Measurements from ENCODE around the gene IL18R1. TPM values are rescaled to one million over a fixed set of nuclear protein-coding genes. Genes with fewer than 3 reads are reported as not detected.

The IL18R1 gene
- total and polyA plus RNA-seq, 9 of the 15 experiments (the other 6 are each of a cell fraction or from before 2014, with no cell fraction given): 0.55 to 10.0 (median 2.5) TPM

- TF ChIP-seq E2F1 (CRISPR knock-in tag; IDR thresholded peaks at IDR 0.05): no peak
- 0 out of 2 replicates have a peak, but pooled peaks have one; percentile 42 for TF ChIP-seq ZNF395 (CRISPR knock-in tag; IDR thresholded peaks at IDR 0.05)
- TF ChIP-seq HCFC1 (IDR thresholded peaks at IDR 0.05; ENCODE audit: low read depth, low read length): no peak
- 0 out of 2 replicates have a peak, but pooled peaks have one; percentile 39 for TF ChIP-seq NFIC (IDR thresholded peaks at IDR 0.05)
- no peak for TF ChIP-seq TCF7L2 (IDR thresholded peaks at IDR 0.05; ENCODE audit: low read depth, low read length)
- TF ChIP-seq RFX7 (CRISPR knock-in tag; IDR thresholded peaks at IDR 0.05): no peak
- TF ChIP-seq ZKSCAN8 (CRISPR knock-in tag; IDR thresholded peaks at IDR 0.05): no peak
- TF ChIP-seq ZNF3 (CRISPR knock-in tag; IDR thresholded peaks at IDR 0.05): no peak
- TF ChIP-seq, protein P1, sequence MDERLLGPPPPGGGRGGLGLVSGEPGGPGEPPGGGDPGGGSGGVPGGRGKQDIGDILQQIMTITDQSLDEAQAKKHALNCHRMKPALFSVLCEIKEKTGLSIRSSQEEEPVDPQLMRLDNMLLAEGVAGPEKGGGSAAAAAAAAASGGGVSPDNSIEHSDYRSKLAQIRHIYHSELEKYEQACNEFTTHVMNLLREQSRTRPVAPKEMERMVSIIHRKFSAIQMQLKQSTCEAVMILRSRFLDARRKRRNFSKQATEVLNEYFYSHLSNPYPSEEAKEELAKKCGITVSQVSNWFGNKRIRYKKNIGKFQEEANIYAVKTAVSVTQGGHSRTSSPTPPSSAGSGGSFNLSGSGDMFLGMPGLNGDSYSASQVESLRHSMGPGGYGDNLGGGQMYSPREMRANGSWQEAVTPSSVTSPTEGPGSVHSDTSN (CRISPR knock-in tag; IDR thresholded peaks at IDR 0.05; ENCODE audit: low read depth): no peak
- TF ChIP-seq, protein P1 (tag; conservative IDR thresholded peaks at IDR 0.05; ENCODE audit: low read depth): no peak
- TF ChIP-seq CTCFL (IDR thresholded peaks at IDR 0.05; ENCODE audit: borderline replicate concordance, insufficient read depth, low read depth, low read length, poor library complexity, severe bottlenecking): no peak
- TF ChIP-seq ZNF707 (CRISPR knock-in tag; conservative IDR thresholded peaks at IDR 0.05): no peak
- no peak for TF ChIP-seq ESRRB (CRISPR knock-in tag; IDR thresholded peaks at IDR 0.05; ENCODE audit: borderline replicate concordance)
- peak; percentile 86 for TF ChIP-seq CBFA2T2 (conservative IDR thresholded peaks at IDR 0.05)
- no peak for TF ChIP-seq MYNN (IDR thresholded peaks at IDR 0.05)
- TF ChIP-seq MYNN (CRISPR knock-in tag; IDR thresholded peaks at IDR 0.05): no peak
- TF ChIP-seq SIN3A (IDR thresholded peaks at IDR 0.05; ENCODE audit: borderline replicate concordance in 2 of 2, control insufficient read depth in 1 of 2, low read depth in 2 of 2, low read length in 2 of 2): no peak
- no peak for TF ChIP-seq TFAM (CRISPR knock-in tag; conservative IDR thresholded peaks at IDR 0.05)
- no peak for TF ChIP-seq NR4A1 (CRISPR knock-in tag; IDR thresholded peaks at IDR 0.05)
- no peak for TF ChIP-seq NR4A1 (tag; IDR thresholded peaks at IDR 0.05)
- TF ChIP-seq ZNF551 (CRISPR knock-in tag; IDR thresholded peaks at IDR 0.05): no peak
- no peak for TF ChIP-seq THAP7 (CRISPR knock-in tag; IDR thresholded peaks at IDR 0.05)
- TF ChIP-seq STAT5A (IDR thresholded peaks at IDR 0.05; ENCODE audit: borderline replicate concordance, low read length): peak; percentile 65
Measured at GRCh38 chr2:102420290-102420689, 64.7 kb downstream of the IL18R1 start (continued).

All from K562 (cell line).